Nephron (organoid): ENCODE results near the gene CASP7.

Experiments
- H3K27ac Mint-ChIP-seq, 3 experiments: 2 replicates each; pipeline ENCODE4 v1.8.0; 2020; ENCODE audit warnings: mixed read lengths in 3 of 3, mild to moderate bottlenecking in 2 of 3, moderate library complexity in 1 of 3
- H3K27me3 Mint-ChIP-seq: 2 replicates; pipeline ENCODE4 v1.8.0; 2021; ENCODE audit warnings: low read depth, mild to moderate bottlenecking, moderate library complexity, mixed read lengths
- H3K36me3 Mint-ChIP-seq: 2 replicates; pipeline ENCODE4 v1.8.0; 2020; ENCODE audit warnings: low read depth, mixed read lengths
- H3K4me1 Mint-ChIP-seq: 2 replicates; pipeline ENCODE4 v1.8.0; 2020; ENCODE audit warnings: mixed read lengths
- H3K4me3 Mint-ChIP-seq, 3 experiments: 2 replicates each; pipeline ENCODE4 v1.8.0; 2020; ENCODE audit warnings: mild to moderate bottlenecking in 3 of 3, mixed read lengths in 3 of 3, moderate library complexity in 2 of 3
- H3K9me3 Mint-ChIP-seq: 2 replicates; pipeline ENCODE4 v1.8.0; 2020; ENCODE audit warnings: mixed read lengths
- CTCF ChIP-seq, 3 experiments: fragments of 200-600 bp; sonication (generic); IDR thresholded peaks; one replicate each; pipeline ENCODE4 v1.5.0; 2021; ENCODE audit warnings: antibody characterized with exemption in 3 of 3; ENCODE audit not compliant: unreplicated experiment in 3 of 3

Gene CASP7

GRCh38 chr10:113709221-113709838, 29.6 kb downstream of the CASP7 start:
- Mint-ChIP-seq H3K27me3 (peaks cover 4% of the 10 kb centered on the region), H3K27ac (peak overlapping the region in 1 of 3 experiments; percentile 22), H3K9me3 (no peaks in the 10 kb centered on the region), H3K4me3 (no peak overlapping the region), H3K4me1 (peaks cover 43% of the 10 kb centered on the region), H3K36me3 (no peaks in the 10 kb centered on the region)
- TF ChIP-seq CTCF (IDR thresholded peaks at IDR 0.05; ENCODE audit: unreplicated experiment in 3 of 3), result no peak

GRCh38 chr10:113711142-113711541, 31.4 kb downstream of the CASP7 start:
- no peaks in the 10 kb centered on the region for H3K36me3 Mint-ChIP-seq
- H3K27ac Mint-ChIP-seq, result no peak overlapping the region
- H3K27me3 Mint-ChIP-seq, result peaks cover 4% of the 10 kb centered on the region
- peaks cover 32% of the 10 kb centered on the region for H3K4me1 Mint-ChIP-seq
- H3K4me3 Mint-ChIP-seq, result no peak overlapping the region
- no peaks in the 10 kb centered on the region for H3K9me3 Mint-ChIP-seq
- no peak for TF ChIP-seq CTCF (IDR thresholded peaks at IDR 0.05; ENCODE audit: unreplicated experiment in 3 of 3)

GRCh38 chr10:113712024-113712423, 32.3 kb downstream of the CASP7 start:
- no peaks in the 10 kb centered on the region for H3K9me3 Mint-ChIP-seq
- no peak overlapping the region for H3K4me3 Mint-ChIP-seq
- peaks cover 5% of the 10 kb centered on the region for H3K36me3 Mint-ChIP-seq
- H3K27me3 Mint-ChIP-seq, result peaks cover 4% of the 10 kb centered on the region
- peaks cover 28% of the 10 kb centered on the region for H3K4me1 Mint-ChIP-seq
- no peak for TF ChIP-seq CTCF (IDR thresholded peaks at IDR 0.05; ENCODE audit: unreplicated experiment in 3 of 3)
- no peak overlapping the region for H3K27ac Mint-ChIP-seq

GRCh38 chr10:113712755-113713639, 33.3 kb downstream of the CASP7 start:
- Mint-ChIP-seq H3K27me3 (peaks cover 4% of the 10 kb centered on the region), H3K36me3 (peaks cover 7% of the 10 kb centered on the region), H3K27ac (no peak overlapping the region)

GRCh38 chr10:113713640-113713982, 33.9 kb downstream of the CASP7 start:
- Mint-ChIP-seq H3K27me3 (peaks cover 4% of the 10 kb centered on the region), H3K36me3 (peaks cover 11% of the 10 kb centered on the region)

More at GRCh38 chr10:113712755-113713639, 33.3 kb downstream of the CASP7 start:
- Mint-ChIP-seq H3K4me1 (peaks cover 23% of the 10 kb centered on the region), H3K9me3 (peaks cover 1% of the 10 kb centered on the region), H3K4me3 (no peak overlapping the region)
- TF ChIP-seq CTCF (IDR thresholded peaks at IDR 0.05; ENCODE audit: unreplicated experiment in 3 of 3), result no peak

More at GRCh38 chr10:113713640-113713982, 33.9 kb downstream of the CASP7 start:
- Mint-ChIP-seq H3K4me3 (no peak overlapping the region), H3K9me3 (peaks cover 4% of the 10 kb centered on the region), H3K4me1 (peaks cover 23% of the 10 kb centered on the region), H3K27ac (no peak overlapping the region)
- no peak for TF ChIP-seq CTCF (IDR thresholded peaks at IDR 0.05; ENCODE audit: unreplicated experiment in 3 of 3)
